NCI-H526 treated with DMSO at 0.1 percent for 48 hours (cell line): ENCODE measurements around the gene TRIM25.

Source experiments
- DNase-seq: peaks from one replicate; lab custom pipeline; 2025; lab: John Stamatoyannopoulos, UW

TRIM25 gene

DNA sequence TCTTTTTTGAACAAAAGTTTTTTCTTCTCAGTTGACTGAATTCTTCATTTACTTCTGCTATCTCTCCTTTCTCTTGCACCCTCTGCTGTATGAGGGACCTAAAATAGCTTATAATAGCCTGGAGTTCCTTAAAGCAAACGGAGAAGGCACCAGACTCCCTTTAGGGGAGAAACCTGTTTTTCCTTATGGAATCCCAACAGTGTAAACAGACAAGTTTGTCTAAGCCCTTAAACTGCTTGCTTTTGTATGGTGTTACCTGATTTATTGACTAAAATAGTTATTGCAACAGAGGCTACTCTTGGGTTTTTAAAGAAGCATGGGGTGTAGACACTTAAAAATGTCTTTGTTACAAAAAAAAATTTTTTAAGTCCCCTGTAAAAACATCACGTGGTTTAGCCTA is 12.9 kb upstream of the TRIM25 start:
- no peak for DNase-seq

DNA sequence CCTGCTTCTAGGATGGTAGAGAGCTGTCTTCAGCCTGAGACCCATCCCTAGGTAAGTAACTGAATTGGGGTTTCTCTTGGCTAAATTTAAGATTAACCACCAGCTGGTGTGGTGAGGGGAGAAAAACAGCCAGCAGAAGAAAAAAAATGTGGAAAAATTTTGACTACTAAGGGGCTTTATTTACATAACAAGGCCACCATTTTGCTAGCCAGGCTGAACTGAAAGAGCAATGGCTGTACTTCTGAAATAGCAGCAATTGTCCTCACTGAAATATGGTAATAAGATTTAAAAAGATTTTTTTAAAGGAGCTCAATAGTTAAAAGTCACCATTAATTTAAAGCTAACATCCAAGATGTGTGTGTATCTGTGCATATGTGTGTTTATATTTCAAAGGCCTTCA is 12.4 kb upstream of the TRIM25 start:
- DNase-seq = no peak

DNA sequence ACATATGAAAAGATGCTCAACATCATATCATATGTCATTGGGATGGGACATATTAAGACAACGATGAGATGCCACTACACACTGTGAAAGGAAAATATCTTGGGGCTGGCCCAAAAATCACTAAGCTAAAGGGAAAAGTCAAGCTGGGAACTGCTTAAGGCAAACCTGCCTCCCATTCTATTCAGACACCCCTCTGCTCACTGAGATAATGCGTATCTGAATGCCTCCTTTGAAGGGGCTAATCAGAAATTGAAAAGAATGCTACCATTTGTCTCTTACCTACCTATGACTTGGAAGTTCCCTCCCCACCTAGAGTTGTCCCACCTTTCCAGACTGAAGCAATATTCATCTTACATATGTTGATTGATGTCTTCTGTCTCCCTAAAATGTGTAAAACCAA is 11.2 kb upstream of the TRIM25 start:
- DNase-seq = no peak

DNA sequence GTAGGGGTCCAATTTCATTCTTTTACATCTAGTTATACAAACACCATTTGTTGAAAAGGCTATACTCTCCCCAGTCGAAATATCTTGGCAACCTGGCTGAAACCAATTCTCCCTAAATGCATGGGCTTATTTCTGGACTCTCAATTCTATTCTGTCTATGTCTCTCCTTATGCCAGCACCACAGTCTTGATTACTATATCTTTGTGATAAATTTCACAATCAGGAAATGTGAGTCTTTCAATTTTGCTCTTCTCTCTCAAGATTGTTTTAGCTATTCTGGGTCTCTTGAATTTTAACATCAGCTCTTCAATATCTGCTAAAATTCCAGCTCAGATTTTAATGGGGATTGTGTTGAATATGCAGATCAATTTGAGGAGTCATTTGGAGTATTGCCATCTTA is 5.9 kb upstream of the TRIM25 start:
- DNase-seq = no peak

DNA sequence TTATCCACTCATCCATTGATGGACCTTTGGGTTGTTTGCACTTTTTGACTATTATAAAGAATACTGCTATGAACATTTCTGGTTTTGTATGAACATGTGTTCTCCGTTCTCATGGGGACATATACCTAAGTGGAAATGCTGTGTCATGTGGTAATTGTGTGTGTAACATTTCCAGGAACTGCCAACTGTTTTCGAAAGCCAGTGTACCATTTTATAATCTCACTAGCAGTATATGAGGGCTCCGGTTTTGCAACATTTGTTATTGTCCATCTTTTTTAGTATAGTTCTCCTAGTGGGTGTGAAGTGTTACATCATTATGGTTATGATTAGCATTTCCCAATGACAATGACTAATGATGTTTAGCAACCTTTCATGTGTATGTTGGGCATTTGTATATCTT is 5.1 kb upstream of the TRIM25 start:
- no peak for DNase-seq

DNA sequence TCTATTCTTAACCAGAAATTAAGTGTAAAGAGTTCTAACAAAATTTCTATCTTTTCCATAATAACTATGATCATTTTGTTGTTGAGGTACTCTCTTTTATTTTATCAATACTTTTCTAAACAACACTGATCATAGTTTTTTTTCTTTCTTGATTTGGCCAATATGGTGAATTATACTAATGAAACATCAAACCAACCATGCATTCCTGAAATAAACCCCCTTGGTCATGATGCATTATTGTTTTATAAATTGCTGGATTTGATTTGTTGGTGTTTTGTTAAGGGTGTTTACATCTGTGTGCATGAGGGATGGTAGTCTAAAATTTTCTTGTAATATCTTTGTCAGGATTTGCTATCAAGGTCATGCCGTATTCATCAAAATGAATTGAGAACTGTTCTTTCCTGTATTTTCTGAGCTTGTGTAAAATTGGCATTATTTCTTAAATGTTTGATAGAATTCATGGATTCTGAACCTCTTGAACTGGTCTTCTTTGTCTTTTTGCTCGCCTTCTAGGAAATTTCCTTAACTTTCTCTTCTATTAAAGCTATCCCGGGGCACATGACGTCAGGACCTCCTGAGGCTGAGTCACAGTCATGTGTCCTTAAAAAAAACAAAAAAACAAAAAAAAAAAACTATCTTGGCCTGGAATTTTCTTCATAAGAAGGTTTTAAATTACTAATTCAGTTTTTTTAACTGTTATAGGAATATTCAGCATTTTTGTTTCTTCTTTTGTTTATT is 3.9 kb upstream of the TRIM25 start:
- no peak for DNase-seq

DNA sequence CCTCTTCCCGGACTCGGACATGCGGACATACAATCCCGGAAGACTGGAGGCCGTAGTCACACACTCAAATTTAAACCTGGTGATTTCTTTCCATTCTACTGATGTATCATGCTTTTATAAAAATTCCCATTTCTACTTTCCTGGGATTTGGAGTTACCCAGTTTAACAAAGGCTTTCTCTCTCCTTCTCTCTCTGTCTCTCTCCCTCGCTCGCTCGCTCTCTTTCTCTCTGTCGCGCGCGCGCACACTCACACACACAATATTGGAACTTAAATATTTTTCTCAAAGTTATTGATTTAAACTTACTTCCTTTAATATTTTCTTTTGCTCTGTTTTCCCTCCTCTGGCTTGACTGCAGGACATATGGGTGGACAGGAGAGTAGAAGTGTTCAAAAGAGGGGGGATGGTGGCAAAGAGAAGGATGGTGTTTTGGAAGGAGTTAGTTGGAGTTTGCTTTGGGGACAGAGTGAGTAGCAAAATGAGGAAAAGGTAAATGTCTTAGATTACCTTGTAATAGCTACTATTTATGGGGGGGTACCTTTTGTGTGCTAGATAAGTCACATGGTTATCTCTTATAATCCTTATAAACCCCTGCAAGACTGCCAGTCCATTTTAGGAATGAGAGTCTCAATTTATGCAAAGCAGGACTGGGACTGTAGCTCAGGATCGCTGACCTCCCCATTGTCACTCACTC is 878 bp upstream of the TRIM25 start:
- DNase-seq = no peak

DNA sequence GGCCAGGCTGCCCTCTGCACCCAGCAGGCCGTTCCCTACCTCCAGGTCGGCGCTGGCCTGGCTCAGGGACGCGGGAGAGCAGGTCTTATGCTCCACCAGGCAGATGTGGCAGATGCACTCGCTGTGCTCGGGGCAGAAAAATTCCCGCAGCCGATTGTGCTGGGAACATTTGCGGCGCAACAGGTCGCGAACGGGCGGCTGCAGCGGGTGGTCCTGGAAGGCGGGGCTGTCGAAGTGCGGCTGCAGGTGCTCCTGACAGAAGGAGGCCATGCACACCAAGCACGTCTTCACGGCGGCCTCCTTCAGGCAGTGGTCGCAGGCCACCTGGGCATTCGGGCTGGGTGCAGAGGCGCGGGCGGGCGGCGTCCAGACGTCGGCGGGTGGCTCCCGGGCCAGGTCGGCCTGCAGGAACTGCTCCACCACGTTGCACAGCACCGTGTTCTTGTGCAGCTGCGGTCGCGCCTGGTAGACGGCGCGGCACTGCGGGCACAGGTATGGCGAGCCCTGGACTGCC is 439 bp downstream of the TRIM25 start:
- DNase-seq = peak; percentile 89

DNA sequence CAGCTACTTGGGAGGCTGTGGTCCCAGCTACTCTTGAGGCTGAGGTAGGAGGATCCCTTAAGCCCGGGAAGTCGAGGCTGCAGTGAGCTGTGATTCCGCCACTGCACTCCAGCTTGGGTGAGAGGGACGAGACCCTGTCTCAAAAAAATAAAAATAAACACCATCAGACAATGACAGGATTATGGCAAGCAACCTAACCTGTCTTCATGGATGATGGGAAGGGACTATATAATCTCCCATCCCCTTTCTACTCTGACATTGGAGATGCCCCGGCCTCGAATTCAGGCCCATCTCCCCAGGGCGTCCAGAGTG is 893 bp downstream of the TRIM25 start:
- no peak for DNase-seq

DNA sequence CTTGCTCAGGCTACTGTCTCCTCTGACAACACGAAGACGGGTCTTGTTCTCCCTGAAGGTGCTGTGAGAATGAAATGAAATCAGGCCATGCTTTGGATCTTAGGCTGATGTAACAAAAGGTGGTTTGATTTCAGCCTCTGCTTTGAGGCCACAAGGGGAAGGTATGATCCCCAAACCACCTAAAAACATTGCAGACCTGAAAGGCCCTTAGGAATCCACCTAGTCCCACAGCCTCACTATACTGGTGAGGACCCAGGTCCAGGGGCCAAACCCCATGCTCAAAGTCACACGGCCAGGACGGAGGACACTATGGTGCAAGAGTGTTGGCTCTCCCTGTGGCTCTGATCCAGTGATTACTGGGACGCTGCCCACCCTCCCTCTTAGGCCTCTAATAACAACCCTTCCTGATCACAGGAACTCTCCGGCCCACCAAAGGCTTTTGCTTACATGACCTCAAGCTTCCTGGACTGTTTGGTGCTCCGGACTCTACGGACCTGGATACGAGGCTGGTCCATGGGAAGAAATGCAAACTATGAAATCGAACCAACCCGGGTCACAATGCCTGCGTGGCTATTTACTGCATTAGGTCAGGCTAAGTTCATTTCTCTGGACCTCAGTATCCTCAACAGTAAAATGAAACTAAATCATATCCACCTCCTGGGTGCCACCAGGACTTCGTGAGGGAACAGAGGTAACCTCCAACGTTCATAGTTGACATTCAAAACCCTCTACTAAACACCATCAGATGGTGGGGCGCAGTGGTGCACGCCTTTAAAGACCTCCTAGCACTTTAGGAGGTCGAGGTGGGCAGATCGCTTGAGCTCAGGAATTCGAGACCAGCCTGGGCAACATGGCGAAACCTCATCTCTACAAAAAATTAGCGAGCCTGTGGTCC is 1.5 kb downstream of the TRIM25 start:
- DNase-seq = no peak

DNA sequence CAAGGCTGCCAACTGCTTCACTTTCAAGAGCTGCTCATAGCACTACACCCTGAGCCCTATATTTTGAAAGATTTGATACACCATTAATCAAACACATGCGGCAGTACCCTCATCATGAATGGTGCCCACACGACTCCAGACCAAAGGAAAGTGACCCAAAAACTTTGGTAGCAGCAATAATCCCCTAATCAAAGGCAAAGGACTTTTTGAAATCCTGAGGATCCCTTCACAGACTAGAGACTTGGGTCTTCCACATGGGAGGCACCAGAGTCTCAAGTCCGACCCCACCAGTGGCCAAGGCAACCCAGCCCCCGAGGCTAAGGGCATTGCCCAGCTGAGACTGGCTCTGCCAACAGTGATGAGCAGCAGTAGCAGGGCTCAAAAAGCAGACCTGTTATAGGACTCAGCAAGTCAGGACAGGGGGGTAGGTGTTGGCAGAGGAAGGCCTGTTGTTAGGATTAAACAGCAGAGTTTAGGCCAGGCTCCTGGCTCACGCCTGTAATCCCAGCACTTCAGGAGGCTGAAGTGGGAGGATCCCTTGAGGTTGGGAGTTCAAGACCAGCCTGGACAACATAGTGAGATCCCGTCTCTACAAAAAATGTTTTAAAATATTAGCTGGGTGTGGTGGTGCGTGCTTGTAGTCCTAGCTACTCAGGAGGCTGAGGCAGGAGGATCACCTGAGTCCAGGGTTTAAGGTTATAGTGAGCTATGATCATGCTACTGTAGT is 3.2 kb downstream of the TRIM25 start:
- DNase-seq = no peak

DNA sequence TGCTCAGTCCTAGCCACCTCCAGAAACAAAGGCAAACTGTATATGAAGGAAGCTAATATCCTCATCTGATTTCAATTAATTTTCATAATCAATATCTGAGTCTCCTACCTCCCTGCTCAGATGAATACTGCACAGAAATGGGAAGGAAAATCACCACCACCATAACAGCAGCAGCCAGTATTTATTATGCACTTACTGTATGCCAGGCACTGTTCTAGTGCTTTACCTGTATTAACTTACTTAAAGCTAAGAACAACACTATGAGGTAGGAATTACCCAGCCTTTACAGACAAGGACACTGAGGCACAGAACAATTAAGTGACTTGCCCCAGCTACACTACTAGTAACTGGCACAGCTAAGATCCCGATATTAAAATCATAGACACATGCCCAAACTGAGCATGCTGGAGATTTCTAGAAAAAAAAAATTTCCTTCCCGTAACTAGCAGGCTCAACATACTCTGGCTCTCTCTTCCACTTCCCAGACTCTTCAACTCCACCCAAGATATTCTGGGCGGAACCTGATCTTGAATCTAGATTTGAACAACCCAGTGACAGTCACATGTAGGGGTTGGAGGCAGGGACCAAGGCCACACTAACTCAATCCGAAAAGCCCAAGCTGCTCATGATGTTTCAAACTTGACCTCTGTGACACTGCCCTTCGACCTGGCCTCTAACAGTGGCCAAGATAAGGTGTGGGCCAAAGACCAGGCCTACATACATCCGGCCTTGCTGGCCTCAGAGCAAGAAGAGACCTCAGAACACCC is 3.9 kb downstream of the TRIM25 start:
- DNase-seq = no peak

DNA sequence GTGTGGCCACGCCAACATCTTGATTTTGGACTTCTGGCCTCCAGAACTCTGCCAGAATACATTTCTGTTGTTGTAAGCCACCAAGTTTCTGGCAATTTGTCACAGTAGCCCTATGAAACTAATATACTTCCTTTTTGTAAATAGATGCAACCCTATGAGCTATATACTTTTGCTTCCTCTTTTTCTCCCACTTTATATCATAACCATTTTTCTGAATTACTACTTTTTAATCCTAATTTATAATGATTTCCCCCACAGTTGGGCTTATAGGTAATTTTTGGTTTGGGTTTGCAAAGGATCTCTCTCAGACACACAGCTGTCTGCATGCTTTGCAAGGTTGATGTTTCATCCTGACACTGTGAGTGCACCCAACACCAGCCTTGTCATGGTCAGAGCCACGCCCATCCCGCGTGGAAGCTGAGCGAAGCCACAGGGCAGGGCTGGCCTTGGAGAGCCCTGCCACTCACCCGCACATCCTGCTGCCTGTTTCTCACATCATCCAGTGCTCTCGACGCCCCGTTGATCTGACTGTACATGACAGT is 5.8 kb downstream of the TRIM25 start:
- DNase-seq = no peak

DNA sequence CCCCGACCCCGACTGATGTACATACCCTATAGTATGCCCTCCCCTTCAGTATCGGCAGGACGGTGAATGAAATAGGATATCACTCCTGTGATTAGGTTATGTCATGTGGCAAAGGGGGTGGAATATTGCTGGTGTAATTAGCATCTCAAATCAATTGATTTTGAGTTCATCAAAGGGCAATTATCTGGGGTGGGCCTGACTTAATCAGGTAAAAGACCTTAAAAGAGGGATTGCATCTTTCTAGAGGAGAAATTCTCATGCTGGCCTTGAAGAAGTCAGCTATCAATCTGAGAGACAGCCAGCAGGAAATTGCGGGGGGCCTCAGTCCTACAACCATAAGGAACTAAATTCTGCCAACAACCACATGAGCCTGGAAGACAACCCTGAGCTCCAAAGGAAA is 10.3 kb downstream of the TRIM25 start:
- no peak for DNase-seq

DNA sequence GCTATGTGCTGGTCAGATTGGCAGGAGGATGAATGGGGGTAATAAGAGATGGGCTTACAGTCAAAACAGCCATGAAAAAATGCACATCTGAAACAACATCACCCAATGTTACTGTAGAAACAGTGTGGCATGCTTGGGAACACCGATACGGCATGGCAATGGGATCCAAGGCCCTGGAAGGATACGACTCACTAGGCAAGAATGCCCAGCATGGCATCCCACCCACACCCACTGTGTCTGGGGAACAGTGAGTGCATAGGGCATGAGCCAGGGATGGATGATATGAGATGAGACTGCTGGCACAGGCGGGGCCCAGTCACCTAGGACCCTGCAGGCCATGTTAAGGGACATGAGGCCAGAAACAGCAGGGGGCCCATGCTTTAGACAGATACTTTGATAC is 11.5 kb downstream of the TRIM25 start:
- DNase-seq = no peak

DNA sequence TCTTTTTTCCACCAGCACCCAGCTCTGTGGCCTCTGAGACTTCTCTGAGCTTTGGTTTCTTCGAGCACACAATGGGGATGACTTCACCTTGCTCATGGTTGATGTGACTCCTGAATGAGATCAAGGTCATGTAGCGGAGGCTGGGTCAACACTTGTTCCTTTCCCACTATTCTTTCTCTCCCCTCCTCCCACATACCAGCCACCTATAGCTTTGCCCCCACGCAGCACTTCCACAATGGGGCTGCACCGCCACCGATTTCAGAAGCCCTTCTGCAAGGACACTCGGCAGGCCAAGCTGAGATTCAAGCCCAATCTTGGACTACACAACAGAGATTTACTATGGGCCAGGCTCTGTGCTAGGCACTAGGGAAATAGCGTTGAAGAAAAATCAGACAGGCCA is 14.4 kb downstream of the TRIM25 start:
- no peak for DNase-seq

DNA sequence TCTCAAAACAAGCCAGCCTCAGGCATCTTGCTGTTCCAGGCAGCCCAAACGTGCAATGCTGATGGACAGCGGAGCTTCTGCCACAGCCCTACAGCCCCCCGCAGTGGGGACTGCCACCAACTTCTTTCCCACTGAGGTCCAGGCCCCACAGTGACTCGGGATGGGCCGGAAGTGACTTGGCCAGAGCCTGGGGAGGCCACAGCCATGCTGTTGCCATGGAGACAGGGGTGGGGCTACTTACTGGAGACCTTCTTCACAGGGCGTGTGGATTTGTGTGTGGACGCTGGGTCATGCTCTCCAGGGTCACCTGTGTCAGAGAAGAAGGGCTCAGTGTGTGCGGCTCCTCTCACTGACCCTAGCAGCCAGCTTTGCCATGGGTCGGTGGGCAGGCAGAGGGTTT is 15.0 kb downstream of the TRIM25 start:
- no peak for DNase-seq

DNA sequence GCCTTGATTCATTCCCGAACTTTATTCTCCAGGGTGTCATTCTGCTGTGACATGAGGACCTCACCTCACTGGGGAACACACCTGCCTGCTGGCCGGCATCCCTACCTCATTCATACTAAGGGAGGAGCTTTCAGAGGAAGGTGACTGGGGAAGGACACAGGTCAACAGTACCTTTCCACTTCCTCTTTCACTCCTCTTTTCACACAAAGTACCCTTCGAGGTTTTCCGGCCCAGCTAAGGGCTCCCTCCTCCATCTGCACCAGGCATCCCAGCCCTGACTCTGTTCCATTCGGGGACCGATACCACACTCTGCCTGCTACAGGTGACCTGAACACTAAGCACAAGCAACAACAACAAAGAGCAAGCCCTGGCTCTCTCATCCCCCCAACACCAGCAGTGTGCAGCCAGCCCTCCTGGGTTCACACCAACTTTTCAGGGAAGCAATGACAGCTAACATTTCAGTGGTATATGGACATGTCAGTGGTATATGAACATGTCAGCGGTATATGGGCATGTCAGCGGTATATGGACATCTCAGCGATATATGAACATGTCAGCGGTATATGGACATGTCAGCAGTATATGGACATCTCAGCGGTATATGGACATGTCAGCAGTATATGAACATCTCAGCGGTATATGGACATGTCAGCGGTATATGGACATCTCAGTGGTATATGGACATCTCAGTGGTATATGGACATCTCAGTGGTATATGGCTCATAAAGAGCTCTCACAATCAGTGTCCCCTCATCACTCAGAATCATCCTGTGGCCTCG is 16.0 kb downstream of the TRIM25 start:
- DNase-seq = no peak

DNA sequence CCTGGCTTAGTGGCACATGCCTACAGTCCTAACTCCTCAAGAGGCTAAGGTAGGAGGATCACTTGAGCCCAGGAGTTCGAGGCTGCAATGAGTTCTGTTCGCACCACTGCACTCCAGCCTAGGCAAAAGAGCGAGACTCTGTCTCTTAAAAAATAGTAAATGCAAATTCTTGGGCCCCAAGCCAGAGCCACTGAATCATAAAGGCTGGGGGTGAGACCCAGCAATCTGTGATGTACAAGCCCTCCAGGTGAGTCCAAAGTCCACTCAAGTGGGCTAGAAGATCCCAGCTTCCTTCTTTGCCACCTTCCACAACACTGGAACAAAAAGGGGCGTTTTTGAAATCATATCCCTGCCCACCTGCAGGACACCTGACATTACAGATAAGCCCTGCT is 16.9 kb downstream of the TRIM25 start:
- DNase-seq = no peak

DNA sequence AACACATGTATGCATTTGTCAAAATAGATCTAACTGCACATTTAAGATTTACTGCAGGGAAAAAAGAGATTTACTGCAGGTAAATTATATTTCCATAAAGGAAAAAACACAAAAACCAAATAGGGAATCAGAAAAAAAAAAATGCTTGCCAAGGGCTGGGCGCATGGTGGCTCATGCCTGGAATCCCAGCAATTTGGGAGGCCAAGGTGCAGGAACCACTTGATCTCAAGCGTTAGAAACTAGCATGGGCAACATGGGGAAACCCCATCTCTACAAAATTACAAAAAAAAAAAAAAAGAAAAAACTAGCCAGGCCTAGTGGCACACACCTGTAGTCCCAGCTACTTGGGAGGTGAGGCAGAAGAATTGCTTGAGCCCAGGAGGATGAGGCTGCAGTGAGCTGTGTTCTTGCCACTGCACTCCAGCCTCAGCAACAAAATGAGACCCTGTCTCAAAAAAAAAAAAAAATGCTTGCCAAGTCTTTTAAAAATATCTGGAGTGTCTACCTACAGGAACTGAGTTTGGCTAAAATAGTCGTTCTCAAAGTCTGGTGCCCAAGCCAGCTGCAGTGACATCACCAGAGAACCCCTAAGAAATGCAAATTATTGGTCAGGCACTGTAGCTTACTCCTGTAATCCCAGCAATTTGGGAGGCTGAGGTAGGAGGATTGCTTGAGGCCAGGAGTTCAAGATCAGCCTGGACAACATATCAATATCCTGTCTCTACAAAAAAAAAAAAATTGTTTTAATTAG is 17.5 kb downstream of the TRIM25 start:
- DNase-seq = no peak
